H9 (cell line): Measurements from ENCODE around the gene VCX2. TPM values are rescaled to one million over a fixed set of nuclear protein-coding genes. Genes with fewer than 3 reads are reported as not detected.

Experiments
- DNase-seq: peaks from one replicate; pipeline ENCODE4 v3.0.0-alpha.2; 2017
- H2AFZ ChIP-seq: one replicate; pipeline ENCODE4 v1.6.1; 2013; ENCODE audit warnings: mild to moderate bottlenecking, low read length, control low read depth, moderate library complexity
- H2AK5ac ChIP-seq: 2 replicates; pipeline ENCODE4 v1.6.1; 2013; ENCODE audit warnings: low read length, control low read depth, mixed read lengths; ENCODE audit not compliant: insufficient read length
- H2BK120ac ChIP-seq: one replicate; pipeline ENCODE4 v1.6.1; 2013; ENCODE audit warnings: low read depth, mild to moderate bottlenecking, low read length, control low read depth, inconsistent platforms; ENCODE audit not compliant: poor library complexity, severe bottlenecking
- H2BK12ac ChIP-seq: 2 replicates; pipeline ENCODE4 v1.6.1; 2013; ENCODE audit warnings: low read length, control low read depth, mixed read lengths, low read depth; ENCODE audit not compliant: insufficient read length
- H2BK15ac ChIP-seq: 2 replicates; pipeline ENCODE4 v1.6.1; 2013; ENCODE audit warnings: low read depth, low read length, control low read depth
- H2BK20ac ChIP-seq: one replicate; pipeline ENCODE4 v1.6.1; 2013; ENCODE audit warnings: low read depth, mild to moderate bottlenecking, low read length, control low read depth, inconsistent platforms; ENCODE audit not compliant: poor library complexity, severe bottlenecking
- H2BK5ac ChIP-seq: 2 replicates; pipeline ENCODE4 v1.6.1; 2013; ENCODE audit warnings: low read length, control low read depth, mixed read lengths; ENCODE audit not compliant: insufficient read length
- H3K14ac ChIP-seq: 2 replicates; pipeline ENCODE4 v1.6.1; 2013; ENCODE audit warnings: low read length, control low read depth; ENCODE audit not compliant: insufficient read depth
- H3K18ac ChIP-seq: 2 replicates; pipeline ENCODE4 v1.6.1; 2013; ENCODE audit warnings: low read depth, mild to moderate bottlenecking, mixed read lengths, low read length, control low read depth; ENCODE audit not compliant: insufficient read length
- H3K23ac ChIP-seq: 2 replicates; pipeline ENCODE4 v1.6.1; 2013; ENCODE audit warnings: low read length, control low read depth, mixed read lengths, low read depth; ENCODE audit not compliant: insufficient read length
- H3K23me2 ChIP-seq: 2 replicates; pipeline ENCODE4 v1.6.1; 2013; ENCODE audit warnings: low read depth, mild to moderate bottlenecking, mixed read lengths, low read length, control low read depth; ENCODE audit not compliant: insufficient read length, poor library complexity, severe bottlenecking
- H3K27ac ChIP-seq: 2 replicates; pipeline ENCODE4 v1.5.1; 2013; ENCODE audit warnings: low read length, control low read depth, mixed read lengths, low read depth; ENCODE audit not compliant: insufficient read length
- H3K27me3 ChIP-seq: 2 replicates; pipeline ENCODE4 v1.6.1; 2013; ENCODE audit warnings: low read length, control low read depth, inconsistent platforms; ENCODE audit not compliant: insufficient read depth
- H3K4ac ChIP-seq: 2 replicates; pipeline ENCODE4 v1.6.1; 2013; ENCODE audit warnings: low read depth, mild to moderate bottlenecking, control low read depth, inconsistent platforms, low read length, moderate library complexity
- H3K4me1 ChIP-seq: 2 replicates; pipeline ENCODE4 v1.6.1; 2013; ENCODE audit warnings: low read length, control low read depth, inconsistent platforms; ENCODE audit not compliant: insufficient read depth
- H3K4me2 ChIP-seq: 2 replicates; pipeline ENCODE4 v1.6.1; 2013; ENCODE audit warnings: low read length, control low read depth, mixed read lengths; ENCODE audit not compliant: insufficient read length, insufficient read depth
- H3K56ac ChIP-seq: 2 replicates; pipeline ENCODE4 v1.6.1; 2013; ENCODE audit warnings: low read depth, mild to moderate bottlenecking, mixed read lengths, low read length, control low read depth; ENCODE audit not compliant: insufficient read length
- H3K79me1 ChIP-seq: 2 replicates; pipeline ENCODE4 v1.6.1; 2013; ENCODE audit warnings: low read depth, mild to moderate bottlenecking, moderate library complexity, low read length, control low read depth, inconsistent platforms; ENCODE audit not compliant: insufficient read depth, poor library complexity, severe bottlenecking
- H3K79me2 ChIP-seq: 2 replicates; pipeline ENCODE4 v1.6.1; 2013; ENCODE audit warnings: low read length, control low read depth, inconsistent platforms; ENCODE audit not compliant: insufficient read depth
- H3K9ac ChIP-seq: 2 replicates; pipeline ENCODE4 v1.6.1; 2013; ENCODE audit warnings: low read length, control low read depth, mixed read lengths; ENCODE audit not compliant: insufficient read length; ENCODE audit errors: extremely low read depth
- H3K9me3 ChIP-seq: one replicate; pipeline ENCODE4 v1.6.1; 2013; ENCODE audit warnings: low read depth, low read length, inconsistent platforms; ENCODE audit not compliant: control insufficient read depth
- H3T11ph ChIP-seq: one replicate; pipeline ENCODE4 v1.6.1; 2013; ENCODE audit warnings: mild to moderate bottlenecking, low read length, control low read depth, inconsistent platforms
- H4K20me1 ChIP-seq: one replicate; pipeline ENCODE4 v1.6.1; 2013; ENCODE audit not compliant: control insufficient read depth, insufficient read length, insufficient read depth
- H4K5ac ChIP-seq: 2 replicates; pipeline ENCODE4 v1.6.1; 2013; ENCODE audit warnings: low read depth, mild to moderate bottlenecking, mixed read lengths, low read length, control low read depth; ENCODE audit not compliant: insufficient read length
- H4K8ac ChIP-seq: replicated peaks from 2 replicates; pipeline ENCODE4 v1.6.1; 2013; ENCODE audit warnings: low read length, control low read depth, mixed read lengths, low read depth; ENCODE audit not compliant: insufficient read length
- H4K91ac ChIP-seq: 2 replicates; pipeline ENCODE4 v1.6.1; 2013; ENCODE audit warnings: low read depth, mild to moderate bottlenecking, moderate library complexity, mixed read lengths, low read length, control low read depth; ENCODE audit not compliant: insufficient read length
- H3K27ac Mint-ChIP-seq, 3 experiments: 2 replicates in 2 of 3; 3 replicates in 1 of 3; pipeline ENCODE4 v1.8.0; 2020 to 2021; ENCODE audit warnings: mixed read lengths in 3 of 3, mild to moderate bottlenecking in 1 of 3, moderate library complexity in 1 of 3
- H3K27me3 Mint-ChIP-seq: 2 replicates; pipeline ENCODE4 v1.8.0; 2021; ENCODE audit warnings: low read depth, mild to moderate bottlenecking, moderate library complexity, mixed read lengths
- H3K36me3 Mint-ChIP-seq, 3 experiments: 2 replicates in 2 of 3; 3 replicates in 1 of 3; pipeline ENCODE4 v1.8.0; 2020 to 2021; ENCODE audit warnings: low read depth in 3 of 3, mixed read lengths in 3 of 3; ENCODE audit not compliant: insufficient read depth in 1 of 3
- H3K4me1 Mint-ChIP-seq, 2 experiments: 2 replicates each; pipeline ENCODE4 v1.8.0; 2020; ENCODE audit warnings: mixed read lengths in 2 of 2
- H3K4me3 Mint-ChIP-seq, 2 experiments: 2 replicates in 1 of 2; 3 replicates in 1 of 2; pipeline ENCODE4 v1.8.0; 2020 to 2021; ENCODE audit warnings: mild to moderate bottlenecking in 2 of 2, mixed read lengths in 2 of 2, moderate library complexity in 1 of 2
- H3K9me3 Mint-ChIP-seq, 2 experiments: 2 replicates in 1 of 2; 3 replicates in 1 of 2; pipeline ENCODE4 v1.8.0; 2020; ENCODE audit warnings: mild to moderate bottlenecking in 2 of 2, mixed read lengths in 2 of 2, moderate library complexity in 1 of 2
- CTCF ChIP-seq: fragments of 200-600 bp; sonication (generic); conservative IDR thresholded peaks from 3 replicates; pipeline ENCODE4 v1.8.0; 2021; ENCODE audit warnings: antibody characterized with exemption, mild to moderate bottlenecking
- WGBS: extraction: QIAGEN DNeasy Blood & Tissue Kit; methylation state at CpG from one replicate; pipeline ENCODE4 v1.1.7; 2013; ENCODE audit warnings: missing lambda C conversion rate, low lambda C conversion rate, mixed read lengths; ENCODE audit not compliant: insufficient read length; ENCODE audit errors: extremely low coverage; 5-methylcytosine and 5-hydroxymethylcytosine counted together
- total RNA-seq: library from RNA; stranded (reverse); gene quantifications from 2 replicates; pipeline ENCODE4 v1.2.1, GENCODE V29; 2021

VCX2 gene
- total RNA-seq, 1 experiment from 2014 or later: not detected

GRCh38 chrX:8144925-8145324, 26.1 kb downstream of the VCX2 start:
- peaks cover 4 to 10% of the 10 kb centered on the region in 2 experiments; a peak in 3 of 5 replicates for H3K9me3 Mint-ChIP-seq

More at GRCh38 chrX:8144925-8145324, 26.1 kb downstream of the VCX2 start:
- no peaks in the 10 kb centered on the region for H3K9me3 ChIP-seq
- H3K27ac ChIP-seq: no peak overlapping the region
- H3K27ac Mint-ChIP-seq: peak overlapping the region in 1 of 3 experiments; percentile 85; a peak in 1 of 7 replicates
- H3K23me2 ChIP-seq: no peaks in the 10 kb centered on the region
- H3K36me3 Mint-ChIP-seq: peaks cover 0 to 11% (median 5%) of the 10 kb centered on the region in 3 experiments; a peak in 3 of 7 replicates
- no peaks in the 10 kb centered on the region for H3K4me1 ChIP-seq
- H2BK5ac ChIP-seq: no peak overlapping the region
- no peak overlapping the region for H3K56ac ChIP-seq
- H2BK12ac ChIP-seq: no peak overlapping the region
- no peak overlapping the region for H3K23ac ChIP-seq
- DNase-seq: no peak
- H2BK120ac ChIP-seq: no peak overlapping the region
- H3K79me1 ChIP-seq: no peaks in the 10 kb centered on the region
- H3K79me2 ChIP-seq: no peaks in the 10 kb centered on the region
- no peak overlapping the region for H3T11ph ChIP-seq
- H3K27me3 ChIP-seq: no peaks in the 10 kb centered on the region
- H3K9ac ChIP-seq: no peak overlapping the region
- H4K8ac ChIP-seq: no peak overlapping the region
- no peak for TF ChIP-seq CTCF
- peaks cover 14 to 16% of the 10 kb centered on the region in 2 experiments for H3K4me1 Mint-ChIP-seq
- H3K14ac ChIP-seq: no peak overlapping the region; the same call in 1 of the 2 replicates
- H4K20me1 ChIP-seq: no peaks in the 10 kb centered on the region
- no peaks in the 10 kb centered on the region for H3K27me3 Mint-ChIP-seq
- H4K91ac ChIP-seq: no peak overlapping the region
- no peak overlapping the region for H3K4ac ChIP-seq
- H3K4me2 ChIP-seq: no peak overlapping the region
- WGBS: no CpG with 5 or more reads among the region's 24 CpGs
- H2BK20ac ChIP-seq: no peak overlapping the region
- no peak overlapping the region for H3K4me3 Mint-ChIP-seq
- H2AK5ac ChIP-seq: no peak overlapping the region
- H2BK15ac ChIP-seq: no peak overlapping the region
- H4K5ac ChIP-seq: no peak overlapping the region
- no peak overlapping the region for H2AFZ ChIP-seq
- H3K18ac ChIP-seq: no peak overlapping the region
